Measurements from ENCODE around the gene PIGU. TPM values are rescaled to one million over a fixed set of nuclear protein-coding genes. Genes with fewer than 3 reads are reported as not detected.
A peak's percentile ranks its signal among the peaks of the same experiment; 100 is the strongest.

The PIGU gene
- total and polyA plus RNA-seq, 4 donors = 6.5 to 17.3 (median 10.6) TPM

DNA sequence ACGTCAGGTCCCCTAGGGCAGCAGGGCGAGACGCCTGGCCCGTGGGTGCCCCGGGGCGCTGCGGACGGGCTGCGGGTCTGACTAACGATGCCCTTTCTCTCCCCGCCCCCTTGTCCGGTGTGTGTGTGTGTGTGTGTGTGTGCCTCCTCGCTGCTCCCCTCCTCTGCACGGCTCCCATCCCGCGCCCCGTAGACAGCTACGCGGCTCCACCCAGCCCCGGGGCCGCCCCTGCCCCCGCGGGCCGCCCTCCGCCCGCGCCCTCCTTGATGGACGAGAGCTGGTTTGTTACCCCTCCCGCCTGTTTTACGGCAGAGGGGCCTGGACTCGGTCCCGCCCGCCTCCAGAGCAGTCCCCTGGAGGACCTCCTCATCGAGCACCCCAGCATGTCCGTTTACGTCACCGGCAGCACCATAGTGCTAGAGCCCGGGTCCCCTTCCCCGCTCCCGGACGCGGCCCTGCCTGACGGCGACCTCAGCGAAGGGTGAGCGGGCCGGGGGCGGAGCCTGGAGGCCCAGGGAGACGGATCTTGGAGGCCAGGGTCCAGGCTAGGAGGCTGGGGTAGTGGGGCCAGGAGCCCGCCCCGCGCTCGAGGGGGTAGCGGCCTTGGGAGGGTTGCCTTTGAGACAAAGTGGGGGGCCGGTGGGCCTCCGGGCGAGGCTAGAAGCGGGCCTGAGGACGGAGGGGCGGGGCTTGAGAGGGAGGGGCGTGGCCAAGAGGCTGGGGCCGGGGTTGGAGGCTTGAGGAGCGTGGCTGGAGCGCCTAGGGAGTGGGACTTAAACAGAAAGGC, 32.3 kb upstream of the PIGU start:
- WGBS, 2 donors = 1% methylated on average over 53 to 64 of the region's 64 CpGs
- no peaks in the 10 kb centered on the region for H3K4me1 ChIP-seq (ENCODE audit: control insufficient read depth in 1 of 2, insufficient read depth in 2 of 2, low read length in 2 of 2)

DNA sequence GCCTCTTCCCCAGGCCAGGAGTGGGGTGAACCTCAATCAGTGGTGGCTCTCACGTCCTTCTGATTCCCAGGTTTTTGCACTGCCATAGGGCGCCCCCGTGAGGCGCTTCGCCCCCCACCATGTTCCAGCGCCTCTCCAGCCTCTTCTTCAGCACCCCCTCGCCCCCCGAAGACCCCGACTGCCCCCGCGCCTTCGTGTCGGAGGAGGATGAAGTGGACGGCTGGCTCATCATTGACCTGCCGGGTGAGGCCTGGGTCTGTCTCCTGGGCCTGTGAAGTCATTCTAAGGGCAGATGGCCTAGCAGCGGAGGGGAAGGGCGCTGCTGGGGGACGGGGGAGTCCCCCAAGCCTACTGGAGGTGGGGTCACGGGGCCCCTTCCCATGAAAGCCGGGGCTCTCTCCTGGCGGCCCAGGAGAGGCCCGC, 31.7 kb upstream of the PIGU start:
- Histone ChIP-seq H3K4me3 (ENCODE audit: low read length in 2 of 2) (no peak overlapping the region), H3K9me3 (ENCODE audit: control insufficient read depth, low read length) (no peaks in the 10 kb centered on the region), H3K4me1 (ENCODE audit: control insufficient read depth in 1 of 2, insufficient read depth in 2 of 2, low read length in 2 of 2) (no peaks in the 10 kb centered on the region), H3K27ac (ENCODE audit: low read depth in 1 of 2, low read length in 2 of 2) (no peak overlapping the region), H3K27me3 (ENCODE audit: control insufficient read depth in 1 of 2, insufficient read depth in 2 of 2, low read length in 1 of 2) (no peaks in the 10 kb centered on the region), H3K36me3 (ENCODE audit: control insufficient read depth in 1 of 2, insufficient read depth in 2 of 2, low read length in 1 of 2) (no peaks in the 10 kb centered on the region)
- intact Hi-C loops (cut with DNase I) = loop anchor here (2.0 to 5.0 kb wide), 3 partner anchors 130 to 151 kb away; partner anchors contain the start of gene MAP1LC3A (in 1 of the 2)
- peak; percentile 60 to 82 for DNase-seq
- ATAC-seq (ENCODE audit: low FRiP score) = no peak
- WGBS, 2 donors = 30% methylated on average over 22 of the region's 22 CpGs

More for the DNA sequence above, 32.3 kb upstream of the PIGU start:
- peak; percentile 90 for ATAC-seq (ENCODE audit: low FRiP score)
- Histone ChIP-seq H3K36me3 (ENCODE audit: control insufficient read depth in 1 of 2, insufficient read depth in 2 of 2, low read length in 1 of 2) (no peaks in the 10 kb centered on the region), H3K4me3 (ENCODE audit: low read length in 2 of 2) (peak overlapping the region; percentile 45 to 48), H3K27ac (ENCODE audit: low read depth in 1 of 2, low read length in 2 of 2) (peak overlapping the region; percentile 12 to 30), H3K27me3 (ENCODE audit: control insufficient read depth in 1 of 2, insufficient read depth in 2 of 2, low read length in 1 of 2) (no peaks in the 10 kb centered on the region), H3K9me3 (ENCODE audit: control insufficient read depth, low read length) (no peaks in the 10 kb centered on the region)
- intact Hi-C loops (cut with DNase I) = loop anchor here (2.0 to 5.0 kb wide), 3 partner anchors 130 to 152 kb away; partner anchors contain the start of gene MAP1LC3A (in 1 of the 2)
- peak; percentile 88 to 96 for DNase-seq

DNA sequence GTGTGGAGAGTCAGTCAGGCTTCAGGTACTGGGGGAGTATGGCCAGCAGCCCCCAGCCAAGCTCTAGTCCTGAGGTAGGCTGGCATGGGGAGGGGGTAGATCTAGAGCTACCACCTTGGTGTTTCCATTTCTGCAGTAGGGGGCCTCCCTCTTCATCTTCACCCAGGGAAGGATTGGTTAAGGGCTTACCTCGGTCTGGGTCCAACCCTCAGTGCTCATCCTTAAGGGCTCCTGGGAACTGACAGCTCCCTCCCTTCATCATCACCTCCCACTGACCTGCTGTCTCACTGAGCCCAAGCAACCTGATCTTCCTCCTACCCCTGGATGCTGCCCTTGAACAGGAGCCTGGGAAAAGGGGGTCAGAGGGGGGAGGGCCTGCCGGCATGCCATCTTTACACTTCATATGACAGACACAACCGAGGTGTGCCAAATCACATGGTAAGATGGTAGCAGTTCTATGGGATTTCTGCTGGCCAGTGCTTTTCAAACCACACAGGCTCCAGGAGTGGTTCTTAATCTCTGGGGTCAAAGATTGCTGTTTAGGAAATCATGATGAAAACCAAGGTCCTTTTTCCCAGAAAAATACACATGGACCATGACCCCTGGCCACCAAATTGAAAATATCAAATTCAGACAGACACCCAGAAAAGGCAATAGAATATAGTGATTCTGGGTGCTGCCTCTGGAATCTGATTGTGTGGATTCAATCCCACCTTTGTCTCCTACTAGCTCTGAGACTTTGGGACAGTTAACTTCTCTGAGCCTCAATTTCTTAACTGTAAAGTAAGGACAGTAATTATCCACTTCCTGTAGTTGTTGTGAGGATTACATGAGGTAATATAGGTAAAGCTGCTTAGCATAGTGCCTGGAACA, 30.3 kb upstream of the PIGU start:
- H3K4me1 ChIP-seq (ENCODE audit: control insufficient read depth in 1 of 2, insufficient read depth in 2 of 2, low read length in 2 of 2) = no peaks in the 10 kb centered on the region
- H3K36me3 ChIP-seq (ENCODE audit: control insufficient read depth in 1 of 2, insufficient read depth in 2 of 2, low read length in 1 of 2) = no peaks in the 10 kb centered on the region
- H3K4me3 ChIP-seq (ENCODE audit: low read length in 2 of 2) = no peak overlapping the region
- WGBS, 2 donors = 79 to 88% methylated on average over 3 of the region's 3 CpGs
- intact Hi-C loops (cut with DNase I) = loop anchor here (5.0 kb wide), 2 partner anchors 145 to 150 kb away; partner anchors contain the start of gene MAP1LC3A (in 1 of the 2)
- DNase-seq = no peak
- H3K27me3 ChIP-seq (ENCODE audit: control insufficient read depth in 1 of 2, insufficient read depth in 2 of 2, low read length in 1 of 2) = no peaks in the 10 kb centered on the region
- H3K9me3 ChIP-seq (ENCODE audit: control insufficient read depth, low read length) = no peaks in the 10 kb centered on the region
- no peak for ATAC-seq (ENCODE audit: low FRiP score)
- H3K27ac ChIP-seq (ENCODE audit: low read depth in 1 of 2, low read length in 2 of 2) = no peak overlapping the region

DNA sequence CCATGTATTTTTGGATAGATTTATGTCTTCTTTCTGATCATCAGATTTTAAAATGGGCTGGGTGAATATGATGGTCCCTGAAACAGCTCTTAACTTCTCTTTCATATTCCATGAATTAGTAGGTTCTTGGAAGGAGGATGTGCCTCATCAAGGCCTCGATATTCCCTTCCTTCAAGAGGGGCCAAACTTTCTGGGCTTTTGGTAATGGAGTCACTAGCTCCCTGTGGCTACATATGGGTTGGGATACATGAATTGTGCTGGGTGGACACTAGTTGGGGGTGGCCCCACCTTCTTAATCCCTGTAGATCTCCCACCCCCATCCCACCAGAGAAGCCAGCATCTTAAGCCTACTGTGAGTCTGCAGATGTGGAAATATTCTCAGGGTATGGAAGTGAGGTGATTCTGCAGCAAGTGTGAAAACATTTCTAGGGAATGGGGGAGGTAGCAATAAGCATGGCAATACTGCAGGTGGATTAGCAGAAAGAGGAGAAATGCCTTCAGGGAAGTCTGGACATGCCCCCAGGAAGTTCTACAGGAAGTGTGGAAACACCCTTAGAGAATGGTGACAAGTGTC, 29.5 kb upstream of the PIGU start:
- ATAC-seq (ENCODE audit: low FRiP score) = no peak
- H3K27ac ChIP-seq (ENCODE audit: low read depth in 1 of 2, low read length in 2 of 2) = no peak overlapping the region
- intact Hi-C loops (cut with DNase I) = loop anchor here (5.0 kb wide), 2 partner anchors 144 to 149 kb away; partner anchors contain the start of gene MAP1LC3A (in 1 of the 2)
- H3K4me3 ChIP-seq (ENCODE audit: low read length in 2 of 2) = no peak overlapping the region
- 93 to 97% methylated on average over 1 of the region's 1 CpG for WGBS, 2 donors
- DNase-seq = no peak
- no peaks in the 10 kb centered on the region for H3K4me1 ChIP-seq (ENCODE audit: control insufficient read depth in 1 of 2, insufficient read depth in 2 of 2, low read length in 2 of 2)
- H3K36me3 ChIP-seq (ENCODE audit: control insufficient read depth in 1 of 2, insufficient read depth in 2 of 2, low read length in 1 of 2) = no peaks in the 10 kb centered on the region
- H3K9me3 ChIP-seq (ENCODE audit: control insufficient read depth, low read length) = no peaks in the 10 kb centered on the region
- no peaks in the 10 kb centered on the region for H3K27me3 ChIP-seq (ENCODE audit: control insufficient read depth in 1 of 2, insufficient read depth in 2 of 2, low read length in 1 of 2)

DNA sequence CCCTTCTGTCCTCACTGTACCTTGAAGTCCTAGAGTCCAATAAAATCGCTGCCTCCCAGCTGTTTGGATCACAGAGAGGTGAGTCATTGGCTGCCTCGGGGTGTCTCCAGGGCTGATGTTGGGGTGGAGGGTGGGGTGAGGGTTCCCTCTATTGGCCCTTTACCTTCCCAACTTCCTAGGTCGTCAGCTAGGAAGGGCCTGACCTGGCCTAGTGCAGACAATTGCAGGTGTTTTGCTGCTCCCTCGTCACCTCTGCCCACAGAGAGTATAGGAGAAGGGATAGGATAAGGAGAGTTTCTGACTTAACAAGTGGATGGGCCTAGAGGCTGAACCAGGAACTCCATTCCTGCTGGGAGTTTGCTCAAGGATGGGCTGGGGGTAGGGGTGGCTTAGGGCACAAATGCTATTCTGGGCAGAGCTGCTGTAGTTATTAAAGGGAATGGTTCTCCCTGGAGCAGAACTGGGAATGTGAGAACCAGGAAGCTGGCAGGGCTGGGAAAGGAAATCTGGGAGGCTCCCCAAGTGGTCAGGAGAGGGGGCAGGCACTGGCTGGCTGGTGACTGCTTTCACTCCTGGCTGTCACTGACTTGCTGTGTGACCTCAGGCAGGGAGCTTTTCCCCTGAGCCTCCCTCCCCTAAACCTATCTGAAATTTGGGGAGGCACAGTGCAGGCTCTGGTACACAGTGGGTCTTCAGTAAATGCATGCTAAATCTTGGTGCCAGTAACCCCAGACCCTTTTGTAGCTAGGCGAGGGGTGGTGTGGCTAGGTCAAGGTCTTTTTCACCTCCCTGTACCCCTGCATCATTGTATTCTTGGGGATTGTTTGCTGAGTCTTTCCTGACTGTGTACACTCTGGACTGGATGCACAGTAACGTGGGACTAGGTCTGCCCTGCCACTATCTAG, 28.8 kb upstream of the PIGU start:
- DNase-seq = no peak
- Histone ChIP-seq H3K27ac (ENCODE audit: low read depth in 1 of 2, low read length in 2 of 2) (peak overlapping the region in 1 of 2 donors; percentile 74), H3K9me3 (ENCODE audit: control insufficient read depth, low read length) (no peaks in the 10 kb centered on the region), H3K4me1 (ENCODE audit: control insufficient read depth in 1 of 2, insufficient read depth in 2 of 2, low read length in 2 of 2) (no peaks in the 10 kb centered on the region), H3K4me3 (ENCODE audit: low read length in 2 of 2) (no peak overlapping the region), H3K36me3 (ENCODE audit: control insufficient read depth in 1 of 2, insufficient read depth in 2 of 2, low read length in 1 of 2) (no peaks in the 10 kb centered on the region), H3K27me3 (ENCODE audit: control insufficient read depth in 1 of 2, insufficient read depth in 2 of 2, low read length in 1 of 2) (no peaks in the 10 kb centered on the region)
- no peak for ATAC-seq (ENCODE audit: low FRiP score)
- WGBS, 2 donors = 48 to 53% methylated on average over 6 of the region's 6 CpGs
- intact Hi-C loops (cut with DNase I) = loop anchor here (5.0 kb wide), 2 partner anchors 143 to 148 kb away; partner anchors contain the start of gene MAP1LC3A (in 1 of the 2)

DNA sequence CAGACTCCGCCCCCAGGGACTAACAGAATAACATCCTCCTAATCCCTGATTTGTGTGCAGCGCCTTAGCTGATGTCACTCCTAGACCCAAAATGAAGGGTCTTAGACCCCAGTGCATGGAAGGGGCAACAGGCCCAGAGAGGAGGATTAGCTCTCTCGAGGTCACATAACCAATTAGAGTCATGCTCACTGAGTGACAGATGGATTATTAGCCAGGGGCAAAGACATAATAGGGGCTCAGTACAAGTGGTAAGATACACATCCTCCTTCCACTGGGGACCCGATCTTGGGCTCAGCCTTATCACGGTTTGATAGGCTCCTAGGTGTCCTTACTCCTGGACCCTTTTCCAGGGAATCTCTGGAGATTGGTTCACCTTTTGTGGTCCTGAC, 28.1 kb upstream of the PIGU start:
- ATAC-seq (ENCODE audit: low FRiP score) (no peak), DNase-seq (no peak)
- Histone ChIP-seq H3K4me3 (ENCODE audit: low read length in 2 of 2) (peak overlapping the region in 1 of 2 donors; percentile 64), H3K36me3 (ENCODE audit: control insufficient read depth in 1 of 2, insufficient read depth in 2 of 2, low read length in 1 of 2) (no peaks in the 10 kb centered on the region), H3K27me3 (ENCODE audit: control insufficient read depth in 1 of 2, insufficient read depth in 2 of 2, low read length in 1 of 2) (no peaks in the 10 kb centered on the region), H3K4me1 (ENCODE audit: control insufficient read depth in 1 of 2, insufficient read depth in 2 of 2, low read length in 2 of 2) (no peaks in the 10 kb centered on the region), H3K9me3 (ENCODE audit: control insufficient read depth, low read length) (no peaks in the 10 kb centered on the region), H3K27ac (ENCODE audit: low read depth in 1 of 2, low read length in 2 of 2) (peak overlapping the region; percentile 71 to 74)
- WGBS, 2 donors = 41 to 43% methylated on average over 5 of the region's 5 CpGs
- intact Hi-C loops (cut with DNase I) = loop anchor here (5.0 kb wide), 2 partner anchors 143 to 148 kb away; partner anchors contain the start of gene MAP1LC3A (in 1 of the 2)

DNA sequence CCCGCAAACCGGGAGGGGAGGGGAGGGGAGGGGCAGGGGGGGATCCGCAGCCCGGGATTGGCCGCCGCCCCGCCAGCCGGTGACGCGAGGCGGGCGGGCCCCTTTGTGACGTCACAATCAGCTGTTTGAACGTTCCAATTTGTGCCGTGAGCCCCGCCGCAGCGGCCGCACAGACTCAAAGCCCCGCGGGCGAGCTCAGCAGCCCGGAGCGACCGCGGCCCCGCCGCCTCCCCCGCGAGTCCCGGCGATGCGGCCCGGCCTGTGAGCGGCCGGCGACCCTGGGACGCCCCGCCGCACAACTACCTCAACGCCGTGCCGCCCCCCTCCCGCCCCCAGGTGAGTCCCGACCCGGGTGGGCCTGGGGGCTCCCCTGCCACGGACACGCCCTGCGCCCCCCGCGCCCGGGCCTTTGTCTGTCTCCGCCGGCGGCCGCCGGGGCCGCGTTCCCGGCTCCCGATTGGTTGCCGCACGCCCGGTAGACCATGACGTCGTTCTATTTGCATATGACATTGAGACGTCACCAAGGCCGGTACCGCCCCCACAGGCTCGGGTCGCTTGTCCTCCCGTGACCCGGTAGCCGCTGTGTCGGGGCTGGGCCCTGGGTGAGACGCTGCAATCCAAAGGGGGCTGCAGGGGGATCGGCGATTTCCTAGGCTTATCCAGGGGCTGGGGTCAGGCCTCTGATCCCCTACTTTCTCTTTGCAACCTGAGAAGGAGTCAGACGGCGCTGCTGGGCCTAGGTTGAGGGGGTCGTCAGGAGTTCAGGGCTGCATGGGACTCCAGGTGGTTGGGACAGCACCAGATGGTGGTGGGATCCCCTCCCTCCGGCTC, 27.5 kb upstream of the PIGU start, which contains the start of gene TP53INP2:
TSS of gene TP53INP2 (plus strand) at position 168 of the 831 bp plus-strand sequence. CDS start 4,396 bp downstream, outside the sequence.
- intact Hi-C loops (cut with DNase I) = loop anchor here (5.0 kb wide), 2 partner anchors 142 to 147 kb away; partner anchors contain the start of gene MAP1LC3A (in 1 of the 2)
- H3K4me1 ChIP-seq (ENCODE audit: control insufficient read depth in 1 of 2, insufficient read depth in 2 of 2, low read length in 2 of 2) = no peaks in the 10 kb centered on the region
- H3K27ac ChIP-seq (ENCODE audit: low read depth in 1 of 2, low read length in 2 of 2) = peak within 1 kb of the TSS; percentile 71 to 74
- 0 to 1% methylated on average over 47 to 82 of the region's 82 CpGs for WGBS, 2 donors
- ATAC-seq (ENCODE audit: low FRiP score) (peak; percentile 86), DNase-seq (peak; percentile 95 to 97)
- no peaks in the 10 kb centered on the region for H3K9me3 ChIP-seq (ENCODE audit: control insufficient read depth, low read length)
- H3K4me3 ChIP-seq (ENCODE audit: low read length in 2 of 2) = peak within 1 kb of the TSS; percentile 64 to 67
- H3K27me3 ChIP-seq (ENCODE audit: control insufficient read depth in 1 of 2, insufficient read depth in 2 of 2, low read length in 1 of 2) = no peaks in the 10 kb centered on the region
- H3K36me3 ChIP-seq (ENCODE audit: control insufficient read depth in 1 of 2, insufficient read depth in 2 of 2, low read length in 1 of 2) = no peaks in the 10 kb centered on the region

All from aorta (tissue), 5 donors.